Memory B cell (primary cell): ENCODE measurements around the gene PFDN1.
"Not testable (repeated sequence)": the region's sequence is repeated elsewhere in the genome, so short reads cannot be mapped to it uniquely, and the experiment has no call there.

ENCODE experiments used
- ATAC-seq: fragments of 150-1000 bp; cut with Tn5 transposase; 2 replicates; pipeline ENCODE4 v1.10.0; 2021; ENCODE audit warnings: low read depth, mild to moderate bottlenecking, moderate library complexity
- DNase-seq, 2 donors: peaks; one replicate each; pipeline ENCODE4 v3.0.0; 2022; ENCODE audit warnings: low spot score in 2 of 2
- H3K27ac Mint-ChIP-seq: one replicate; pipeline ENCODE4 v1.8.0; 2022; ENCODE audit warnings: mild to moderate bottlenecking, moderate library complexity, mixed read lengths
- H3K27me3 Mint-ChIP-seq: one replicate; pipeline ENCODE4 v1.8.0; 2022; ENCODE audit warnings: mixed read lengths
- H3K36me3 Mint-ChIP-seq: one replicate; pipeline ENCODE4 v1.8.0; 2022; ENCODE audit warnings: mild to moderate bottlenecking, mixed read lengths
- H3K4me1 Mint-ChIP-seq: one replicate; pipeline ENCODE4 v1.8.0; 2022; ENCODE audit warnings: mixed read lengths
- H3K4me3 Mint-ChIP-seq: one replicate; pipeline ENCODE4 v1.8.0; 2022; ENCODE audit warnings: mild to moderate bottlenecking, moderate library complexity, mixed read lengths
- H3K9me3 Mint-ChIP-seq: one replicate; pipeline ENCODE4 v1.8.0; 2022; ENCODE audit warnings: mixed read lengths

The PFDN1 gene

GRCh38 chr5:140202078-140202477, 100.8 kb downstream of the PFDN1 start:
- ATAC-seq, result no peak
- peaks cover 10% of the 10 kb centered on the region for H3K36me3 Mint-ChIP-seq
- no peak for DNase-seq
- no peaks in the 10 kb centered on the region for H3K27me3 Mint-ChIP-seq
- no peaks in the 10 kb centered on the region for H3K9me3 Mint-ChIP-seq
- no peak overlapping the region for H3K27ac Mint-ChIP-seq
- H3K4me1 Mint-ChIP-seq, result no peaks in the 10 kb centered on the region
- no peak overlapping the region for H3K4me3 Mint-ChIP-seq

DNA sequence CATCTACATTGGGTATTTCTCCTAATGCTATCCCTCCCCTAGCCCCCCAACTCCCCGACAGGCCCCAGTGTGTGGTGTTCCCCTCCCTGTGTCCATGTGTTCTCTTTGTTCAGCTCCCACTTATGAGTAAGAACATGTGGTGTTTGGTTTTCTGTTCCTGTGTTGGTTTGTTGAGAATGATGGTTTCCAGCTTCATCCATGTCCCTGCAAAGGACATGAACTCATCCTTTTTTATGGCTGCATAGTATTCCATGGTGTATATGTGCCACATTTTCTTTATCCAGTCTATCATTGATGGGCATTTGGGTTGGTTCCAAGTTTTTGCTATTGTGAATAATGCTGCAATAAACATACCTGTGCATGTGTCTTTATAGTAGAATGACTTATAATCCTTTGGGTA, 104.0 kb downstream of the PFDN1 start:
- H3K9me3 Mint-ChIP-seq, H3K36me3 Mint-ChIP-seq, H3K27me3 Mint-ChIP-seq, DNase-seq, H3K27ac Mint-ChIP-seq, ATAC-seq, H3K4me1 Mint-ChIP-seq, H3K4me3 Mint-ChIP-seq: not testable (repeated sequence)

DNA sequence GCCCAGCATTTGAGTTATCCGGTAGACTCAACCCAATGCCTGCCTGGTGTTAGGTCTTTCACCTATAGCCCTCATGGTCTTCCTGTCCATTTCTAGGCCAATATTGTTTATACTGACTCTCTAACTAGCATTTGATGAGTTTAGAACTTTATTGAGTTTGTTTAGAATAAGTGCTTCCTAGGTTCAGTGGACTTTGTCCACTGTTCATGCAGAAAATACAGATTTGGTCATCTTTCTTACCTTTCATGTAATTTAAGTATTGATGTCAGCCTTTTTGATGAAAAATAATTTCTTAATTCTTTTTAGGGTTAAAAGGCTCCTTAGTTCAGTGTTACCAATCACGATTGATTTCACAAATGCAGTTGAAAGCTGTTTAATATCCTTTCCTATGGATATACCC, 105.9 kb downstream of the PFDN1 start:
- no peak for DNase-seq
- ATAC-seq, result no peak

DNA sequence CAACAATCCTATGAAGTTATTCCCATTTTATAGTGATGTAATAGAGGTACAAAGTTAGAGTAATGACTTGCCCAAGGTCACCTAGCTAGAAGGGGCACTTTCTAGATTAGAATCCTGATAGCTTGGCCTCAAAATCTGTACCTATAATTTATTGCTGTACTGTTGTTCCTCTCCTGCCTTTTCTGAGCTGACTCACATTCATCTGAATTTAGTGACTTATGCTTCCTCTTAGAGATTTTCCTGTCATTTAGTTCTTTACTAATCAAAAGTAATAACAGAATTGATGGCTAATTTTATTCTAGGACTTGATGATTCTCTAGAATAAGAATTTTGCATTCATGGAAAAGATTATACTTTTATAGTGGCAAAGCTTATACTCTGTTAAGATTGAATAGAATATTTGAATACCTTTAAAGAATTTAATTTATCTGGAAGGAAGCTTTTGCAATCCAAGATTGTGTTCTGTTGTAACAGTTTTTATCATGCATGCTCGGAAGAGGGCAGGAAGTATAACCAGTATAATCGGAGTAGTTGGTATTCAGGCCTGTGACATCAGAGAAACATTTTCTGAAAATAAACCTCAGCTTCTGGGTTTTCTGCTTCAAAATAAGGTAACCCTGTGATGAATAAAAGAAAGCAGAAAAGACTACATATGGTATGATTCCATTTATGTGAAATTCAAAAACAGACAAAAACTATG, 106.6 kb downstream of the PFDN1 start:
- no peaks in the 10 kb centered on the region for H3K9me3 Mint-ChIP-seq
- ATAC-seq (no peak), DNase-seq (no peak)
- no peak overlapping the region for H3K27ac Mint-ChIP-seq
- no peaks in the 10 kb centered on the region for H3K4me1 Mint-ChIP-seq
- H3K4me3 Mint-ChIP-seq, result no peak overlapping the region
- peaks cover 5% of the 10 kb centered on the region for H3K36me3 Mint-ChIP-seq
- H3K27me3 Mint-ChIP-seq, result no peaks in the 10 kb centered on the region

More for the DNA sequence above, 105.9 kb downstream of the PFDN1 start:
- Mint-ChIP-seq H3K4me3 (no peak overlapping the region), H3K4me1 (no peaks in the 10 kb centered on the region), H3K9me3 (no peaks in the 10 kb centered on the region), H3K27me3 (no peaks in the 10 kb centered on the region), H3K36me3 (peaks cover 5% of the 10 kb centered on the region), H3K27ac (no peak overlapping the region)
